ENCODE results near the gene SCGN. TPM values are rescaled to one million over a fixed set of nuclear protein-coding genes. Genes with fewer than 3 reads are reported as not detected.

SCGN gene
- total RNA-seq, 1 experiment from 2014 or later: not detected

- H3K27ac Mint-ChIP-seq: no peak overlapping the region
- CTCF ChIA-PET: interaction anchor here (1.6 kb wide), 1 partner anchor 34 kb away, joined by 4 read pairs; no protein-coding TSS in a partner anchor
- no peaks in the 10 kb centered on the region for H3K27me3 Mint-ChIP-seq (ENCODE audit: low read depth)
- H3K4me3 Mint-ChIP-seq: no peak overlapping the region
- POLR2A ChIA-PET: no interaction called here
- ATAC-seq (no peak), DNase-seq (ENCODE audit: low spot score) (no peak)
- H3K9me3 Mint-ChIP-seq: peaks cover 3% of the 10 kb centered on the region; the same call in 1 of the 2 replicates
- TF ChIP-seq ZSCAN18 (CRISPR knock-in tag; IDR thresholded peaks at IDR 0.05): no peak
- no peak for TF ChIP-seq MXD4 (CRISPR knock-in tag; IDR thresholded peaks at IDR 0.05; ENCODE audit: borderline replicate concordance)
- no peak for TF ChIP-seq NFYB (CRISPR knock-in tag; conservative IDR thresholded peaks at IDR 0.05; ENCODE audit: low read depth)
- no peak for TF ChIP-seq MAX (CRISPR knock-in tag; IDR thresholded peaks at IDR 0.05)
- TF ChIP-seq ATF2 (CRISPR knock-in tag; IDR thresholded peaks at IDR 0.05; ENCODE audit: borderline replicate concordance, low read depth): no peak
- no peak for TF ChIP-seq ZBTB43 (CRISPR knock-in tag; IDR thresholded peaks at IDR 0.05)
- TF ChIP-seq NFATC4 (CRISPR knock-in tag; IDR thresholded peaks at IDR 0.05): no peak
- no peaks in the 10 kb centered on the region for H3K36me3 Mint-ChIP-seq
- no peaks in the 10 kb centered on the region for H3K4me1 Mint-ChIP-seq
Measured at GRCh38 chr6:25684565-25684964, 32.5 kb downstream of the SCGN start.

DNA sequence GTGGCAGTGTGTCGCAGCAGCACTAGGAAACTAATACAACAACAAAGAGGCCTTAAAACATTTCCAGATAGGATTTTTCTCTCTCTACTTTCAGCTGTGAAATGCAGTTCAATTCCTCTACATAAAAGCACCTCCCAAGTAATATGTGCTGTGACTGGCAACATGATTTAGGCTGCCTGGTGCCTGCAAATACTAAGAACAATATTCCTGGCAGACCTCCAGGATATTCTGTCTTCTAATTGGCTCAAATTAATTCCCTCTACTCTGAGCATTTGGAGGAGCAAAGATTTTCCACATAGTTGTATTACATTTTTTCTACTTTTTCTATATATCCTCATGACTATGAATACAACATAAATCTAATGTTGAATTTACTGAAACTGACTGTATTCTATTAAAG, 33.2 kb downstream of the SCGN start:
- CTCF ChIA-PET: interaction anchor here (1.6 kb wide), 1 partner anchor 33 kb away, joined by 4 read pairs; no protein-coding TSS in a partner anchor
- DNase-seq (ENCODE audit: low spot score): no peak
- Mint-ChIP-seq H3K4me1 (no peaks in the 10 kb centered on the region), H3K27ac (no peak overlapping the region), H3K4me3 (no peak overlapping the region), H3K9me3 (peaks cover 3% of the 10 kb centered on the region; the same call in 1 of the 2 replicates), H3K36me3 (no peaks in the 10 kb centered on the region), H3K27me3 (ENCODE audit: low read depth) (no peaks in the 10 kb centered on the region)
- no peak for TF ChIP-seq SP1 (CRISPR knock-in tag; conservative IDR thresholded peaks at IDR 0.05)
- no peak for TF ChIP-seq ZBTB21 (CRISPR knock-in tag; IDR thresholded peaks at IDR 0.05; ENCODE audit: borderline replicate concordance)
- no peak for TF ChIP-seq HMGA2 (CRISPR knock-in tag; IDR thresholded peaks at IDR 0.05)
- TF ChIP-seq NR2C2 (CRISPR knock-in tag; IDR thresholded peaks at IDR 0.05): no peak
- POLR2A ChIA-PET: no interaction called here
- no peak for ATAC-seq

- no peaks in the 10 kb centered on the region for H3K27me3 Mint-ChIP-seq (ENCODE audit: low read depth)
- CTCF ChIA-PET: interaction anchor here (1.6 kb wide), 1 partner anchor 32 kb away, joined by 4 read pairs; no protein-coding TSS in a partner anchor
Measured at GRCh38 chr6:25685896-25686295, 33.9 kb downstream of the SCGN start.

More at GRCh38 chr6:25685896-25686295, 33.9 kb downstream of the SCGN start:
- no peak overlapping the region for H3K4me3 Mint-ChIP-seq
- POLR2A ChIA-PET: no interaction called here
- H3K9me3 Mint-ChIP-seq: peaks cover 3% of the 10 kb centered on the region; the same call in 1 of the 2 replicates
- ATAC-seq (no peak), DNase-seq (ENCODE audit: low spot score) (no peak)
- TF ChIP-seq FOXK1 (CRISPR knock-in tag; IDR thresholded peaks at IDR 0.05) (no peak), ZNF671 (CRISPR knock-in tag; IDR thresholded peaks at IDR 0.05) (no peak), ZBTB21 (CRISPR knock-in tag; IDR thresholded peaks at IDR 0.05; ENCODE audit: borderline replicate concordance) (no peak), TCF7 (CRISPR knock-in tag; IDR thresholded peaks at IDR 0.05; ENCODE audit: low read depth) (no peak), NR2C2 (CRISPR knock-in tag; IDR thresholded peaks at IDR 0.05) (no peak), FOXJ3 (CRISPR knock-in tag; IDR thresholded peaks at IDR 0.05; ENCODE audit: borderline replicate concordance) (no peak), GTF2I (CRISPR knock-in tag; conservative IDR thresholded peaks at IDR 0.05) (no peak), USF2 (CRISPR knock-in tag; IDR thresholded peaks at IDR 0.05) (no peak), ETV6 (CRISPR knock-in tag; IDR thresholded peaks at IDR 0.05) (no peak), OVOL2 (CRISPR knock-in tag; IDR thresholded peaks at IDR 0.05; ENCODE audit: borderline replicate concordance) (no peak)
- TF ChIP-seq, protein P1, sequence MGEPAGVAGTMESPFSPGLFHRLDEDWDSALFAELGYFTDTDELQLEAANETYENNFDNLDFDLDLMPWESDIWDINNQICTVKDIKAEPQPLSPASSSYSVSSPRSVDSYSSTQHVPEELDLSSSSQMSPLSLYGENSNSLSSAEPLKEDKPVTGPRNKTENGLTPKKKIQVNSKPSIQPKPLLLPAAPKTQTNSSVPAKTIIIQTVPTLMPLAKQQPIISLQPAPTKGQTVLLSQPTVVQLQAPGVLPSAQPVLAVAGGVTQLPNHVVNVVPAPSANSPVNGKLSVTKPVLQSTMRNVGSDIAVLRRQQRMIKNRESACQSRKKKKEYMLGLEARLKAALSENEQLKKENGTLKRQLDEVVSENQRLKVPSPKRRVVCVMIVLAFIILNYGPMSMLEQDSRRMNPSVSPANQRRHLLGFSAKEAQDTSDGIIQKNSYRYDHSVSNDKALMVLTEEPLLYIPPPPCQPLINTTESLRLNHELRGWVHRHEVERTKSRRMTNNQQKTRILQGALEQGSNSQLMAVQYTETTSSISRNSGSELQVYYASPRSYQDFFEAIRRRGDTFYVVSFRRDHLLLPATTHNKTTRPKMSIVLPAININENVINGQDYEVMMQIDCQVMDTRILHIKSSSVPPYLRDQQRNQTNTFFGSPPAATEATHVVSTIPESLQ (CRISPR knock-in tag; IDR thresholded peaks at IDR 0.05): no peak
- no peaks in the 10 kb centered on the region for H3K36me3 Mint-ChIP-seq
- no peak overlapping the region for H3K27ac Mint-ChIP-seq
- H3K4me1 Mint-ChIP-seq: no peaks in the 10 kb centered on the region
